ENCODE results near the gene CERS6.

- TF ChIP-seq POLR2A (IDR thresholded peaks at IDR 0.05) (no peak), POLR2AphosphoS5 (IDR thresholded peaks at IDR 0.05) (no peak)
Measured at GRCh38 chr2:168416555-168416954, 39.5 kb upstream of the CERS6 start.

All from spleen (tissue), 3 donors.